DMS 273 treated with DMSO at 0.1 percent for 48 hours (cell line): ENCODE results near the gene SMIM45.

Experiments
- DNase-seq: peaks from one replicate; lab custom pipeline; 2025; lab: John Stamatoyannopoulos, UW

Gene SMIM45

DNA sequence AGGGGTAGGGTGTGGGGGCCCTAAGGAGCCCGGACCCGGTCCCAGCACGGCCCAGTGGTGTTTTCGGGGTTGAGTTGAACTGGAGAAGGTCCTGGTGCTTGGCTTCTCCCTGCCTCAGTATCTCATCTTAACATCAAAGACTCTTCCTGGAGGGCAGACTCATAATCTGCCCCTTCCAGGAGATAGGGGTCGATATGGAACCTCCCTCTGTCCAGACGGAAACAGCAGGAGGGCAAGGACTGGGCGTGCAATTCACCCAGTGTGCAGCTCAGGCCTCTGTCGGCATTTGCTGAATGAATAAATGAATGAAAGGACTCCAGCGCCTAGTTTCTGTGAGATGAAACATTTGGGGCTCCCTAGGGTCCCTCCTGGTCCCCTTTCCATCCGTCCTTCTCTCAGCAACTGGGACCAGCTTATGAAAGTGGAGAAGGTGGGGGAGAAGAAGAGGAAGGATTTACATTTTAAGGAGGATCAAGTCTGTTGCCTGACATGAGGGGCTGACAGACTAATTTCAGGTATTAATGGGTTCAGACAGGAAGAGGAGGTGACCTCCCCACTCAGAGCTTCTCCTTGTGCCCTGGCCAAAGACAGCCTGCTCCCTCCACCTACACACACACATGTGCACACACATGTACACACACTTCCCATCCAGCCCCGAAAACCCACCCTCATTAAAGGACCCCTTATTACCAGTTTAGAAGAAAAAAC is 36.0 kb upstream of the SMIM45 start:
- no peak for DNase-seq

DNA sequence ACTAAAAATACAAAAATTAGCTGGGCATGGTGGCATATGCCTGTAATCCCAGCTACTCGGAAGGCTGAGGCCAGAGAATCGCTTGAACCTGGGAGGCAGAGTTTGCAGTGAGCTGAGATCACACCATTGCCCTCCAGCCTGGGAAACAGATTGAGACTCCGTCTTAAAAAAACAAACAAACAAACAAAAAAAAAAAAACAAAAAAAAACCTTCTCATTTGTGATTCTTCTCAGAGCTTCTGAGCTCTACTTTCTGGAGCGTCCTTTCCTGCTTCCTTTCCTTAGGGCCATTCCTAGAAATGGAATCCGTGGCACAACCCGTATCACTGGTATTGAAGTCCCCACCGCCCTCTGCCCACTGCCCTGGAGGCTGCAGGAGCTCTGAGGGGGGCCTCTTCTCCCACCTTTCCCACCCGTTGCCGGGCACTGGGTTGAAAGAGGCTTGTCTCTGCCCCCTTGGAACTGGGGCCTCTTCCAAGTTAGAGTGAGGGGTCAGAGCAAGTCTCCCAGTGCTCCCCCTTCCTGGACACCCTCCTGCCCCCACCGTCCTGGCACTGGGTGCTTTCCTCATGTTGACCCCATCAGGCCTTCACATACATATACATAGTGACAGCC is 35.1 kb upstream of the SMIM45 start:
- no peak for DNase-seq

DNA sequence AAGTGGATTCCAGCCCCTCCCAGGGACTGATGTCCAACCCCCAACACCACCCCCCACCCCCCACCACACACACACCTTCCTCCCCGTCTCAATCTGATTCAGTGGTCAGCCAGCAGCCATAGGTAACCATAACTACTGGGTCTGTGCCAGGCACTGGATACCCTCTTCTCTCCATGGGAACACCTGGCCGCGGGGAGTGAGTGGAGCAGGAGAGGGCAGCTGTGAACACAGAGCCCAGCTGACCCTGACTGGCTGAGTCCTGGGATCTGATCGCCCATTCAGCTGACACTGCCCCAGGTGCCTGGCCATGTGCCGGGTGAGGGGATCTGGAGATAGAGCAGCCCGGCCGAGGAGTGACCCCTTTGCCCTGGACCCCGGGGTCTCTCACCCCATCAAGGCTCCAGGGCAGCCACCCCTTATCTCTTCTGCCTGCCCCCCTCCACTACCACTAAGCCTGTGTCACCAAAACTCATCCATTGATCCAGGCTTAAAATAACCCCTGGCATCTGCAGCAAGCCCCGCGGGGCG is 34.5 kb upstream of the SMIM45 start:
- no peak for DNase-seq

DNA sequence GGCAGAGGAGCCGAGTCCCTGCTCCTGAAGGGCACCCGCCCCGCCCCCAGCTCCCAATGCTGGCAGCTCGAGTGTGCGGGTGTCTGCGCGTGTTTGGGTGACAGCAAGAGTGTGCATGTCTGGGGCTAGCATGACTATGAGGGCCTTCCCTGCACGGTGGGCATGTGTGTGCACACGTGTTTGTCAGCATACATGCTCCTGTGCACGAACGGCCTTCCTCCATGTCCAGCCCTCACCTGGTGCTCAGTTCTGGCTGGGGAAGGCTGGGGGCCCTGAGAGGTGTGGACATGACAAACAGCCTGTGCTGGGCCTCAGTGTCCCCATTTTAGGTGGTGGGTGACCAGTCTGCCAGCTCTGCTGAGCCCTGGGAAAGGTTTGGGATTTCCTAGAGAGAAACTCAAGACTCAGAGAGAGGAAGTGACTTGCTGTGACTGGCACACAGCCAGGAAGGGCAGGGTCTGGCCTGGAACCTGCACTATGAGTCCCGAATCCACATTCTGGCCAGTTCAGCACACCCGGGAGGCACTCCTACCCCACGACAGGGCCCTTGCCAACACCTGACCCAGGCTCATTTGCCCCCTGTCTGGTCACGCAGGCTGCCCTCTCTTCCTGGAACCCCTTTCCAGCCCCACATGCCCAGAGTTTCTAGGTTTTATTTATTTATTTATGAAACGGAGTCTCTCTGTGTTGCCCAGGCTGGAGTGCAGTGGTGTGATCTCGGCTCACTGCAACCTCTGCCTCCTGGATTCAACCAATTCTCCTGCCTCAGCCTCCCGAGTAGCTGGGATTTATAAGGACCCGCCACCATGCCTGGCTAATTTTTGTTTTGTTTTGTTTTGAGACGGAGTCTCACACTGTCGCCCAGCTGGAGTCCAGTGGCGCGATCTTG is 33.8 kb upstream of the SMIM45 start:
- DNase-seq, result no peak

DNA sequence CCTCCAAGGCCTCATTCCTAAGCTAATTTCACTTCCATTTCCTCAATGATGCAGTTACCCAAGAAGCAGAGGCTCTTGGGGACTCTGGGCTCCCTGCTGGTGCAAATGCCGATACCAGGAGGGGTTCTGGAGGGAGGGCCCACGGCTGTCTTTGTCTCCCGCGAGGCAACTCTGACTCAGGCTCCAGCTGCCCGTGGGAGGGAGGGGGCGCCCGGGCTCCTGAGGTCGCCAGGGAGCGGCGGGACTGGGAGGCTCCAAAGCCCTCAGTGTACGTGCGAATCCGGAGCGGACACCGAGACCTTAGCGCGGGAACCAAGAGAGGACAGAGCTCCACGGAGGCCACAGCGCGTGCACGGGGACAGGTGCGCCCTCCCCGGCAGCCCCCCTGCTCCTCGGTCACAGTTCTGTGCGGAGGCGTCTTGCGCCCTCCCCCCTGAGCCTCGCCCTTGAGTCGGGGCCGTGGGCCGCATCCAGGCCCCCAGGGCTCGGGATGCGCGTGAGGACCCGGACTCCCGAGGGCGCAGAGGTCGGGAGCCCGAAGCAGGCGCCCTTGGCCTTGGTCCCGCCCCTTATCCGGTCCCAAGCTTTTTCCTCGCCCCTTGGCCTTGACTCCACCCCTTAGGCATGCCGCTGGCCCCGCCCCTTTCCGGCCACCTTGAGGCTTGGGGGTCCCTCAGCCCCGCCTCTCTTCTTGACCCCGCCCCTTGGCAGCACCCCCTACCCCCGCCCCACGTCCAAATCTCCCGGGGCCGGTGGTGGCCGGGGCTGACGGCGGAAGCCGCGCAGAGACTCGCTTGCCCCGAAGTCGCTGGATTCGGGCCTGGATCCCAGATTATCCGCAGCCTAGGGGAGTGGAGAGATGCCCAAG is 32.4 kb upstream of the SMIM45 start:
- DNase-seq, result no peak

DNA sequence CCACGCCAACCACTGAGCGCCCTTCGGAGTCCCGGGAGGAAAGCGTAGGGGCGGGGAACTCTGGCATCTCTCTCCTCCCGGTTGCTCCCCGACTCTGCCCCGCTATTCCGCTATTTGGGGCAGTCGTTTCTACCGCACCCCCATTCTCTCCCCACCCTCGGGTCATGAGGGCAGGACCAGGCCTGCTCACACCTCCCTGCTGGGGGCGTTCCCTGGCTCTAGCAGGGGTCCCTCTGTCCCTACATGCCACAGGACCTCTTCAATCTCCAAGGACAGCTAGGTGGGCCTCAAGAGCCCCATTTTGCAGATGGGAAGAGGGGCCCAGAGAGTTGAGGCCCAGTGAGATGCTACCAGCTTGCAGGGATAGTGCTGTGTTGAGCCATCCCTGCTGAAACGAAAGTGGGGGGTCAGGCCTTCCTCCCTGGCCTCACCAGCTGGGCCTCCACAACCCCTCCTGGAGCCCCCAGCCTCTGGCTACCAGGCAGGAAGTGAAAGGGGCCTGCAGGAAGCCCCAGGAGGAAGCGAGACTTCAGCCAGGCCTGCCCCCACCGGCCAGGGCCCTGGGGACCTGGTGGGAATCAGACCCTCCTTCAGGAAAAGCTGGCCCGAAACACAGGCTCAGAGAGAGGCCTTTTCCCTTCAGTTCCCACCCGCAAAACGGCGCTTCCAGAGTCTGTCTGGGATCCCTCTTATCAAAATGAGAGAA is 31.5 kb upstream of the SMIM45 start:
- DNase-seq, result no peak

DNA sequence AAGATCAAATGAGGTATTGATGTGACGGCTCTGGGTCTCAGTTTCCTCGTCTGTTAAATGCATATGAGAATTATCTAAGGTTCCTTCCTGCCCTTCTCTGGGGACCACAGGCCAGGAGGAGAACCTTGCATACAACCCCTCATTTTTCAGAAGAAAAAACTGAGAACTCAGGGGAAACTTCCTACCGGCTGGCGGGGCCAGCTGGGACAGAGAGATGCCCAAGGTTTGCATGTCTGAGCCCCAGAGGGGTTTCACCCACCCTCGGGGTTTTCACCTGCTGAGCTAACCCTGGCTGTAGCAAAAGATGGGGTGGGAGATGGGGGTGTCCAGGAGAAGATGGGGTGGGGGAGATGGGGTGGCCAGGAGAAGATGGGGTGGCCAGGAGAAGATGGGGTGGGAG is 29.6 kb upstream of the SMIM45 start:
- DNase-seq, result no peak

DNA sequence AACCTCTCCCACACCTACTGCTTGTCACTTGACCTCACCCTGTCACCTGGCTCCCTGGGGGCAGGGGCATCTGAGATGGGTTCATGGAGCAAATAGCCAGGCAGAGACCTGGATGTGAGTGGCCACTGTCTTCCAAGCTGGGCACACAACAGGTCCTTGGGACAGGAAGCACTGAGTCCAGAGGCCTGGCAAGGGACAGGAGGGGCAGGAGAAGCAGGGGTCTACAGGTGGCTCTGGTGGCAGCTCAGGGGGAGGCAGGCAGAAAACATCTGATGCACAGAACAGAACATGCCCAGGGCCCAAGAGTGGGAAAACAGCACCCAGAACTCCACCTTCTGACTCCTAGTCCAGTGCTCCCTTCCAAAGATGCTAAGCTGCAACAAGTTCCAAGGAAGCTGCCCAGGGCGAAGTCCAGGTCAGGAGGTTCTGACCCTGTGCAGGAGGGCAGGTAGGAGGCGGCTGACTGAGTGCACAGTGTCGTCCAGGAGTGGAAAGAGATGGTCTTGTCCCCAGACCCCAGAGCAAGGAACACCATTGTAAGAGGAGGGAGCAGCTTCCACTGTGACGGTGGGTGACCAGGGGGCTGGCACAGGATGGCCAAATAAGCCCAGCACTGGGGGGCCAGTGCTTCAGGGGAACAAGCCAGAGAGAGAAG is 28.9 kb upstream of the SMIM45 start:
- no peak for DNase-seq

DNA sequence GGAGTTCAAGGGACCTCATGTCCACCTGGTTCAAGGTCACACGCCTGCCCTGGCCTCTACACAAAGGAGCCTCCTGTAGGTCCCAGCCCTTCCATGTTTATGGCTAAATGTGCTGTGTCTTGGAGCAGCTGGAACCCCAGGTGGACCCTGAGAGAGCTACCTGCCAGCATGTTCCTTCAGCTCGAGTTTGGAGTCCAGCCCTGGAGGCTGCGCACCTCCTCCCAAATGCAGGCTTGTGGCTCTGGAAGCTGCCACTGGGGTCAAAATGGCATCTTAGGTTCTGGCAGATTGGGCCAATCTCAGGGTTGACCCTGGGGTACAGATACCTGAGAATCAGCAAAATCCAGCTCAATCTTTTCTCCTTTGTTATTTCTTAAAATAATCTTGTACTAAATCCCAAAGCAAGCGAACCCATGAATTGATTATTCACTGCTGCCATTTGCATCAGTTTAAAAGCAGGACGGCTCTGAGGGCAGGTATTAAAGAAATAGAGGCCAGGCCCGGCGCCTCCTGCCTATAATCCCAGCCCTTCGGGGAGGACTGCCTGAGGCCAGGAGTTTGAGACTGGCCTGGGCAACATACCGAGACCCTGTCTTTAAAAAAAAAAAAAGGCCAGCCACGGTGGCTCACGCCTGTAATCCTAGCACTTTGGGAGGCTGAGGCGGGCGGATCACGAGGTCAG is 28.2 kb upstream of the SMIM45 start:
- no peak for DNase-seq

DNA sequence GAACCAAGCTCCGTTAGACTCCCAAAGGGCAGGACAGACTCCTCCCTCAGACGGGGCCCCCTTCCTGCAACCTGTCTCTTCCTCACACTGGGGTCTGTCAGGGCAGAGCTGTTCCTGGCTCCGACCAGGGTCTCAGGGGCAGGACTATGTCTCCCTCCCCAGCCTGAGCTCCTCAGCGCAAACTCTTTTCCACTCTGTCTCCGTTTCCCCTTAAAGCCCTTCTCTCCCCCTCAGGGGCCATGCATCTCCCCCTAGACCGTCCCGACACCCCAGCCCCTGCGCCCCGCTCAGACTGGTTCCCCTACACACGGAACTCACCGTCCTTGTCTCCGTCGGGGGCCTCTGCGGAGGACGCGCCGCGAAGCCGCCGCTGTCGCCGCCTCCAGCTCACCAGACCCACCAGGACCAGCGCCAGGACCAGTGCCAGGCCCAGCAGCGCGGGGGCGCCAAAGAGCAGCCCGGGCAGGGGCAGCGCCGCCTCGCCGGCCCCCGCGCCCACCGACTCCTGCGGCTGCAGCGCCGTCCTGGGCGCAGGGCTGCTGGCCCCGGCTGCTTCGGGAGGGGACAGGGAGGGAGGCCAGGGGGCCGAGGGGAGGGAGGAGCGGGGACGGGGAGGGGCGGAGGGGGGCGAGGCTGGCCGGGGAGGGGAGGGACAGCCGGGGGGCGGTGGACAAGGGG is 26.0 kb upstream of the SMIM45 start:
- DNase-seq, result no peak

DNA sequence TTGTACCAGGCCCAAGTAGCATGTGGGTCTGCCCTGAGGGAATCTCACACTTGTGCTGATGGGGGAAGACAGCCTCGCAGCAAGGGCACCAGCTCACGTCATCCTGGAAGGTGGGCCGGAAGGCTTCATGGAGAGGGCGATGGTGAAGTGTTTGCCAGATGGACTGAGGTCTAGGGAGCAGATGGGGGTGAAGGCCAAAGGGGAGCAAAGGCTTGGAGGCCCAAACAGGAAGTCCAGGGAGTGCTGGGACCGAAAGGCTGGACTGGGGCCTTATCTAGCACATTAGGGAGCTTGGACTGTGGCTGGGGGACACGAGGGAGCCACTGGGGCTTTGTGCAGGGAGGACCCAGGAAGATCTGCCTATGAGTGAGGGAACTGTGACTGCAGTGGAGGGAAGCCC is 24.1 kb upstream of the SMIM45 start:
- DNase-seq, result no peak

DNA sequence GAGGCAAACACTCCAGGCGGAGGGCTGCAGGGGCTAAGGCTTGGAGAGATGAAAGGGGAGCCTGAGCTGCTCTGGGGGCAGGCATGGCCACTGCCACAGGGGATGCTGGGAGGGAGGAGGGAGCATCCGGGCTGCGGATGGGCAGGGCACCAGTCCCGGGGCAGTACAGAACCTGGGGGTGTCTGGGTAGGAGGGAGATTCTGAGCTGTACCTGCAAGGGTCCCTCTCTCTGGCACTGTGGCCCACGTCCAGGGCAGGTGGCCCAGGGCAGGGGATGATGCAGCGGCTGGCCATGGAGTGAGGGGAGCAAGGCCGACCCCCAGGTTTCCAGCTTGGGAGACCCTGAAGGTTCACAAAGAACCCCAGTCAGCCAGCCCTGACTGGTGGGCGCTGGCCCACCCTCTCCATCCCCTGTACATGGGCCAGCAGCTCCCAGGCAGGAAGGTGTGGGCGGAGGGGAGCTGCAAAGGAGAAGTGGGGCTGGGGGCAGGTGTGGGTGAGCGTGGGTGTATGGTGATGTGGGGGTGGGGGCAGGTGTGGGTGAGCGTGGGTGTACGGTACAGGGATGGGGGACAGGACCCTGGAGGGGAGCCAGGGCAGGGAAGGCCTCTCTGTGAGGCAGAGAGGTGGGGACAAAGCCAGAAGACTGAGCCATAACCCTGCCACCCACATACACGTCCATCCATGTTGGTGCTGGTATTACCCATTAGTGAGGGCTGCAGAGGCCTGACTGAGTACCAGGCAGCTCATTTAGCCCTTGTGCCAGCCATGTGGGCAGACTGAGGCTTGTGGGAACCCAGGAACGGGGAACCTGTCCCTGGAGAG is 23.1 kb upstream of the SMIM45 start:
- DNase-seq, result no peak

DNA sequence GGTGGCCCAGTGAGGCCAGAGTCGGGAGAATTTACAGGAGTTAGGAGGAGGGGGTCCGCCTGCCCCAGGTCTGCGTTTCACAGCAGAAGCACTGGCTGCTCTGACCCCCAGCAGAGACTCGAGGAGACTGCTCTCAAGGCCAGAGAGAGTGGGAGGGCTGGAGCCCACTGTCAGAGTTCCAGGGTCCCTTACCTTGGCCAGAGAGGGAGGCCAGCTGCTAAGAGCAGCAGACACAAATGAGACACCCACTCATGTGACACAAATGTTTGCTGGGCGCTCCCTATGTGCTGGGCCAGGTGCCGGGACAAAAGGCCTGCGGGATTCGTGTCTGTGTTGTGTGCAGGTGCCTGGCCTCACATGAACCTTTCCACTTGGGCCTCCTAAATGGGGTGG is 22.5 kb upstream of the SMIM45 start:
- DNase-seq, result no peak

DNA sequence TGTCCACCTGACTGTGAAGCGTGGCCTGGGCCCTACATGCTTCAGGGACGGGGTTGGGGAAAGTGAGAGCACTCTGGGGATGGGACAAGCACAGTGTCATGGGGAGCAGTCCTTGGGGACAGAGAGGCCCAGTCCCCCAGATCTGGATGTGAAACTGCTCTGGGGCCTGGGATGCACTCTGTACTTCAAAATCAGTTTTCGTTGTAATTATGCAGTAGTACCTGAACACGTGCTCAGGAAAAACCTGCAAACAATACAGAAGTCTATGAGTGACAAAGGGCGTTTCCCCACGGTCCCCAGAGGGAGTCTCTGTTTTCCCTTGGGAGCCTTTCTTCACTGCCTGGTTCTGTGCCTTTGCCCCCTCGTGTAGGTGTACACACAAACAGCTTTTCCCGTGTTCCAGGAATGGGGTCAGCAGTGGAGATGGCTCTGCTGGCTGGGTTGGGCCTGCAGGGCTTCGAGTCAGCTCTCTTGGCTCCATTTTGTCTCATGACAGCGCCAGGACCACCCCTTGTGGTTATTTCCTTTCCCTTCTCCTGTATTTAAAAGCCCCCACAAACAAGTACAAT is 20.2 kb upstream of the SMIM45 start:
- DNase-seq, result no peak

DNA sequence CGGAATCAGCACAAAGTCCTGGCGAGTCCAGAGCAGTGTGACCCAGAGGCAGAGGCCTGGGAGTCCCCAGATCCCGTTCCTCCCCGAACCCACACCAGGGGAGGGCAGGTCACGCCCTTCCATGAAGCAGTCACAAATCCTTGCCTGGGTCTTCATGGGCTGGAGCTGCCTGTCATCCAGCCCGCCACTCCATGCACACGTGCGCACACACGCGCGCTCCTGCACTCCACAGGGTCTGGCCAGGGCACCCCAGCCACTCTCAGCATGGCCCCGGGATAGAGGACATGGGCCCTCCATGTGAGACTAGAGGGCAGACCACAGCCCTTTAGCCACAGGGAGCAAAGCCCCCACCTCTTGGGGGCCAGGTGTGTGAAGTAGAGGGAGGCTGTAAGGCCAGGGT is 19.6 kb upstream of the SMIM45 start:
- DNase-seq, result no peak

DNA sequence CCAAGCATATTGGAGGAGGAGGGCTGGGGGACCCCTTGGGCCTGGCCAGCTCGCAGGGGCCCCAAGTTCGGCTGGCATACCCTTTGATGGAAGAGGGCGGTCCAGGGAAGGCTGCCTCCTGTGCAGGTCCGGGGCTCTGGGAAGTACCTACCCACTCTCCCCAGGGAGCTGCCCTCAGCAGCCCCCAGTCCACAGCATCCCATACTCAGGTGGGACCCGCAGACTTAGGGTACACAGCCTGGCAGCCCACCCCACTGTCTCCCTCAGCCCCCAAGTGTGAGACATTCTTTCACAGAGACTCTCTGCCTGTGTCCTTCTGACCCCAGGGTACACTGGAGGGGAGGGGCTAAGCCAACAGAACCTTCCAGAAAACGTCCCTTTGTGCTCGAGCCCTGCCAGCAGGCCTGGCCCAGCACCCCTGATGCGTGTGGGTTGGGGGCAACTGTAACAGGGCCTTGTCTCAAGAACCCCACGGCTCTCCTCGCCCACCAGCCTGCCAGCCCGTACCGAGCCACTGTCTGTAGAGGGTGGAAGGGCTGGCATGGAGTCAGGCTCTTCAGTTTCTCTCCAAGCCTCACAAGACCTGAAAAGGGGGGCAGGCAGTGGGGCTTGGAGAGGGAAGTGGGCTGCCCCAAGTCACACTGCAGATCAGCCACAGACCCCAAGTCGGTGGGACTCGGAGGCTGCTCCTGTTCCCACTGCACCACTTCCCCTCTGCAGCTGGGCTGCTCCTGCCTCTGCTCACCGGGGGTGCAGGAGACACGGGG is 18.4 kb upstream of the SMIM45 start:
- no peak for DNase-seq

DNA sequence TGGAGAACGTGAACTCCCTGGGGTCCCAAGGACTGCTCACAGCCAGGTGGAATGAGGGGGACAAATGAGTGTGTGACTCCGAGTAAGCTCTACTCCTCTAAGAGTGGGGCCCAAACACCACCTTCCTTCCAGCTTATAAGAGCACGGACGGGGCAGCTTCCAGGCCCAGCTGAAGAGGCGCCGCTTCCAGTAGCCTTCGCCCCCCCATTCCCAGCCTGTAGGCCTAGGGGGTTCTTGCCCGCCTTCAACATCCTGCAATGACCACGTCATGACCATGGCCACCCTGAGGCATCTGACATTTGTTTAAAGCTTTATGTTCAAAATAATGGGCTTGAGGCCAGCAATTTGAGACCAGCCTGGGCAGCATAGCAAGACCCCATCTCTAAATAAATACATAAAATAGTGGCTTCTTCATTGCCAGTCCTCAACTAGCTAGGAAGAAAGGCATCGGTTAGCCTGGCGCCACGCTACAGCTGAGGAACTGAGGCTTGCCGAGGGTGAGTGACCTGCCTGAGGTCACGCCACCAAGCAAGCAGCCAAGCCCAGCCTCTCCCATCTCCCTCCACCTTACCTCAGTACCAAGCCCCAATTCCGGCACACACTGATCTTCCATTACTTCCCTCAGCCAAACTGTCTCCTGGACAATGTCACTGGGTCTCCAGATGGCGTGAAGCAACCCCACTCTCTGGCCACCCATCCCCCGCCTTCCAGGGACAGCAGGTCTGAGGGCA is 17.5 kb upstream of the SMIM45 start:
- no peak for DNase-seq
